Measurements from ENCODE around the gene CSH1.
"Not testable (repeated sequence)": the region's sequence is repeated elsewhere in the genome, so short reads cannot be mapped to it uniquely, and the experiment has no call there.

DNA sequence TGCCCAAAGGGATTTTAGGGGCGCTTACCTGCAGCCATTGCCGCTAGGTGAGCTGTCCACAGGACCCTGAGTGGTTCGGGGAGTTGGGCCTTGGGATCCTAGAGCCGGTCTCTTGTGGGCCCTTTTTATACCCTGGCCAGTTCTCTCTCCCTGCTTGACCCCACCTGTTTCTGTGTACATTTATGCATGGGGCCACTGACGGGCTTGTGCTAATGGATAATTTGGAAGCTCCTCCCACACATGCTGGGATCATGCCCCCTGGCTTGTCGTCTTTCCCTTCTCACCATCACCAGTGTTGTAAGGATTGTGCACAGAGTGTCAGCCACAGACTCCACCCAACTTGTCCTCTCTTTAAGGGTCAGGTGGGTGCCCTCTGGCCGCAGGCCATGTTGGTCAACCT lies 22.8 kb downstream of the CSH1 start, which contains the start of gene CSH2:
- TF ChIP-seq, protein P1, sequence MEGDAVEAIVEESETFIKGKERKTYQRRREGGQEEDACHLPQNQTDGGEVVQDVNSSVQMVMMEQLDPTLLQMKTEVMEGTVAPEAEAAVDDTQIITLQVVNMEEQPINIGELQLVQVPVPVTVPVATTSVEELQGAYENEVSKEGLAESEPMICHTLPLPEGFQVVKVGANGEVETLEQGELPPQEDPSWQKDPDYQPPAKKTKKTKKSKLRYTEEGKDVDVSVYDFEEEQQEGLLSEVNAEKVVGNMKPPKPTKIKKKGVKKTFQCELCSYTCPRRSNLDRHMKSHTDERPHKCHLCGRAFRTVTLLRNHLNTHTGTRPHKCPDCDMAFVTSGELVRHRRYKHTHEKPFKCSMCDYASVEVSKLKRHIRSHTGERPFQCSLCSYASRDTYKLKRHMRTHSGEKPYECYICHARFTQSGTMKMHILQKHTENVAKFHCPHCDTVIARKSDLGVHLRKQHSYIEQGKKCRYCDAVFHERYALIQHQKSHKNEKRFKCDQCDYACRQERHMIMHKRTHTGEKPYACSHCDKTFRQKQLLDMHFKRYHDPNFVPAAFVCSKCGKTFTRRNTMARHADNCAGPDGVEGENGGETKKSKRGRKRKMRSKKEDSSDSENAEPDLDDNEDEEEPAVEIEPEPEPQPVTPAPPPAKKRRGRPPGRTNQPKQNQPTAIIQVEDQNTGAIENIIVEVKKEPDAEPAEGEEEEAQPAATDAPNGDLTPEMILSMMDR (IDR thresholded peaks at IDR 0.05) = not testable (repeated sequence)
- TF ChIP-seq POLR2A (IDR thresholded peaks at IDR 0.05) = not testable (repeated sequence)

Measured in body of pancreas (tissue), 4 donors.